GM19238 (cell line): ENCODE data around the gene ARL8A.
A peak's percentile ranks its signal among the peaks of the same experiment; 100 is the strongest.
"Not testable (repeated sequence)": the region's sequence is repeated elsewhere in the genome, so short reads cannot be mapped to it uniquely, and the experiment has no call there.

Source experiments
- DNase-seq: peaks from one replicate; pipeline ENCODE4 v3.0.0; 2011; ENCODE audit warnings: low spot score; ENCODE audit not compliant: insufficient read length

The ARL8A gene

DNA sequence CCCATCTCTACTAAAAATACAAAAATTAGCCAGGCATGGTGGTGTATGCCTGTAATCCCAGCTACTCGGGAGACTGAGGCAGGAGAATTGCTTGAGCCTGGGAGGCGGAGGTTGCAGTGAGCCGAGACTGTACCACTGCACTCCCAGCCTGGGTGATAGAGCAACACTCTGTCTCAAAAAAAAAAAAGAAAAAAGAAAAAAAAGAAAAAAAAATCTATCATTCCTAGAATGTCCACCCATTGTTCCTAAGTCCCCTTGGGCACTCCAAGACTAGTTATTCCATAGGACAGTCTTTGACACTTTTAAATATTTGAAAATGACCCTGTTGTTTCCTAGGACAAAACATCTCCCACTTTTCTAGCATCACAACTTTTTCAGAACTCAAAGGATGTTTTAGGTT lies 3.1 kb downstream of the ARL8A start:
- not testable (repeated sequence) for DNase-seq

GRCh38 chr1:202140833-202141232 lies 3.7 kb downstream of the ARL8A start:
- no peak for DNase-seq

GRCh38 chr1:202135221-202135721 lies 9.3 kb downstream of the ARL8A start:
- peak; percentile 86 for DNase-seq

DNA sequence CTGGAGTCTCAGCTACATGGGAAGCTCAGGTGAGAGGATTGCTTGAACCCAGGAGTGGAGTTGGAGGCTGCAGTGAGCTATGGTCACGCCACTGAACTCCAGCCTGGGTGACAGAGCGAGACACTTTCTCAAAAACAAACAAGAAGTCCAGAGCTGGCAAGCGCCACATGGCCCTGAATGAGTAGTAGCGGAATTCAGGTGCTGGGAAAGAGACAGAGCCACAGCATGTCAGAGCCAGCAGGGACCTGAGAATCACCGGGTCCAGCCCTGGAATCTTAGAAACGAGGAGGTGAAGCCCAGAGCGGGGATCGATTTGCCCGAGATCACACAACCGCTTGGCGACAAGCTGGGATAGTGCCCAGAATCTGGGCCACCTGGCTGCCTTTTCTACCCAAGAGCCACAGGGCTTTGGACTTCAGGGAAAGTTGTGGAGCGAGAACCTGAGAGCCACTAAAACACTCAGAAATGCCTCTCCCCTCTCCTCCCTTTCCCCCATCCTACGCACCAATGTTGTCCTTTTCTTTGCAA lies 9.8 kb downstream of the ARL8A start:
- no peak for DNase-seq

DNA sequence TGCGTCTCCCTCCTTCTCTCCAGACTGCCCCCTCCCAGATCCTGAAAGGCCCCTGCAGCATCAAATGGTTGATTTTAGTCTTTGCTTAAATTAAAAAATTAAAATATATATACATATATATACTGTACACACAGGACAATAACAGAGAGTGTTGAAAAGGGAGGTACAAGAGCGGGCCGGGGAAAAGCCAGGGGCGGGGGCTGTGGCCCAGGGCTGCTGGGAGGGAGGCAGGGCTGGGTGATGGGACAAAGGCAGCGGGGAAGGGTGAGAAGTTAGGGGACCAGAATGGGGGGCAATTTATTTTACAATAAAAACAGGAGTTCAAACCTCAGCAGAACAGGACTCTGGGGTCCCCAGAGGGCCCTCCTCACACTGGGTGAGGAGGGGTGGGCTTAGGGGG lies 10.5 kb downstream of the ARL8A start:
- DNase-seq, result no peak

GRCh38 chr1:202133496-202133895 lies 11.0 kb downstream of the ARL8A start:
- no peak for DNase-seq

GRCh38 chr1:202133001-202133400 lies 11.5 kb downstream of the ARL8A start:
- no peak for DNase-seq

- DNase-seq, result no peak
These were observed 12.3 kb downstream of the ARL8A start for GRCh38 chr1:202131956-202132821.

GRCh38 chr1:202130816-202131522 lies 13.6 kb downstream of the ARL8A start:
- no peak for DNase-seq

- no peak for DNase-seq
These were observed 14.2 kb downstream of the ARL8A start for GRCh38 chr1:202130297-202130721.

DNA sequence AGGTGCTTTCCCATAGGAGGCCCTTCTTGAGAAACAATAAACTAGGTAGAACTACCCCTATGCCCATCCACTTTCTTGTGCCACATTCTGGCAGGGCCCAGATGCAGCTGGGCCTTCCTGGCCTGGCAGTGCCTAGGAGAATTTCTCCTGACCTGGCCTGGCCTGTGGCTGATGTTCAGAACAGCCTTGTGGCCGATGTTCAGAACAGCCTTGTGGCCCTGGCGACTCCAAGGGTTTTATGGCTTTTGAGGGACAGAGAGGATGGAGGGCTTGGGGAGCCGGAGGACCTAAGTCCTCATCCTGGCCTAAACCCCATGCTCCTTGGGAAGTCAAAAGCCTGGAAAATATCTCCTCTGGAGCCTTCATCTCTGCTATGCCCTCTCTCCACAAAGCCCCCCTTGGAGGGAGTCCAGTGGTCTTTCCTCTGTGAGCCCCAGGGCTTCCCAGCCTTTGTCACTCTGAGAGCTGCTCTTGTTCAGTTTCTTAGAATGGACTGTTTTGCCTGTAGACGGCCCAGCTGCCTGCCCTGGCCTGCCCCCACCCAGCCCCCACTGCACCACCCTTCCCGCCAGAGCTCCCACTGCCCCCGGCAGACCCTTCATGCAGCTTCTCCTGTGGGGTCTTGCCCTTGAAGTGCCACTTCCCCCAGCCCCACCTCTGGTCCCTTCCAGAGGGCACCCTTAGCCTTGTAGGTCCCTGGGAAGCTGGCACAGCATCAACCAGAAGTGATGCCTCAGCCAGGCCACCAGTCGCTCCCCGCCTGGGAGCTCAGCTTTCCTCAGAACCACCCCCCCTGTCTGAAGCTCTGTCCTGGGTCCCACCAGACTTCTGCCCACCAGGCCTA lies 14.9 kb downstream of the ARL8A start:
- no peak for DNase-seq

GRCh38 chr1:202127836-202128622 lies 16.5 kb downstream of the ARL8A start:
- no peak for DNase-seq

DNA sequence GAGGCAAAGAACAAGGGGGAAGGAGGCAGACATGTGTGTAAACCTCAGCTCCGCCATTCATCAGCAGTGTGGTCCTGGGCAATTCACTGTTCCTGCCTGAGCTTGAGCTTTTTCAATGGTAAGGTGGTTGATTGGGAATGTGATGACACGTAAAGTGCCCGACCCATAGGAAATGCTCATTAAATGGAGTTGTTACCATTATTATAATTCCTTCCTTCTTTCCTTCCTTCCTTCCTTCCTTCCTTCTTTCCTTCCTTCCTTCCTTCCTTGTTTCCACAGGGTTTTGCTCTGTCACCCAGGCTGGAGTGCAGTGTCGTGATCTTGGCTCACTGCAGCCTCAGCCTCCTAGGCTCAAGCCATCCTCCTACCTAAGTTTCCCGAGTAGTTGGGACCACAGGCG lies 17.5 kb downstream of the ARL8A start:
- no peak for DNase-seq

- no peak for DNase-seq
These were observed 18.1 kb downstream of the ARL8A start for GRCh38 chr1:202126426-202126825.

GRCh38 chr1:202125611-202126010 lies 18.9 kb downstream of the ARL8A start:
- DNase-seq, result no peak

DNA sequence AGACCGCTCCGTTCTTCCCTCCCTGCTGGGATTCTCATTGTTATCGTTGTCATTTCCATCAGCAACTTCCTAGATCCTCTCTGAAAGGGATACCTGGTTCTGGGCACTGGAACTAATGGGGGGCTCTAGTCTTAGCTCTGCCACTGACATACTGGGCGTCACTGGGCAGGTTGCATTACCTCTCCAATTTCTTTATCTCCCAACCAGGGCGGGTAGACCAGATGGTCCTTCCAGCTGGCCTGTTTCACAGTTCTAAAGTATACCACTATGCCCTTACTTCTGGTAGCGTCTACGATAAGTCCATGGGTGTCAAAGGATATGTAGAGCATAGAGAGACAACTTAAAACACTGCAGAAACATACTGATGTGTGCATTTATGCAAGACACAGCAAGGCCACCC lies 20.4 kb downstream of the ARL8A start:
- DNase-seq, result no peak

GRCh38 chr1:202123336-202123813 lies 21.2 kb downstream of the ARL8A start:
- DNase-seq, result no peak

GRCh38 chr1:202122639-202123335 lies 21.8 kb downstream of the ARL8A start, which contains the start of gene GPR37L1:
GPR37L1 (plus strand) TSS chr1:202122917; CDS start chr1:202122964, 47 bp downstream.
- no peak for DNase-seq

GRCh38 chr1:202121006-202121405 lies 23.5 kb downstream of the ARL8A start:
- DNase-seq, result no peak
